HepG2 (cell line): ENCODE data around the gene MSANTD2. TPM values are rescaled to one million over a fixed set of nuclear protein-coding genes. Genes with fewer than 3 reads are reported as not detected.

Experiments
- ARID5B ChIP-seq: IDR thresholded peaks from 2 replicates; pipeline ENCODE4 v1.4.0; 2020; ENCODE audit warnings: mild to moderate bottlenecking, missing genetic modification reagents
- CBFB ChIP-seq: sonication (generic); formaldehyde crosslinking; IDR thresholded peaks from 2 replicates; pipeline ENCODE4 v1.4.0; 2020; ENCODE audit warnings: missing genetic modification reagents
- FIP1L1 ChIP-seq: fragments of 200-400 bp; formaldehyde crosslinking; IDR thresholded peaks from 2 replicates; pipeline ENCODE4 v1.6.1; 2018; ENCODE audit warnings: low read depth, mild to moderate bottlenecking, low read length, moderate library complexity, borderline replicate concordance; ENCODE audit not compliant: insufficient read depth
- HHEX ChIP-seq: IDR thresholded peaks from 2 replicates; pipeline ENCODE4 v1.6.1; 2016; ENCODE audit warnings: control low read depth
- IRF9 ChIP-seq: sonication (generic); formaldehyde crosslinking; IDR thresholded peaks from 2 replicates; pipeline ENCODE4 v1.8.0; 2022; ENCODE audit warnings: missing genetic modification reagents, mild to moderate bottlenecking, borderline replicate concordance
- MZF1 ChIP-seq: sonication (generic); formaldehyde crosslinking; IDR thresholded peaks from 2 replicates; pipeline ENCODE4 v1.8.1; 2023; ENCODE audit warnings: mild to moderate bottlenecking, missing genetic modification reagents, borderline replicate concordance
- NCOA2 ChIP-seq: sonication (generic); formaldehyde crosslinking; IDR thresholded peaks from 2 replicates; pipeline ENCODE4 v1.8.0; 2022; ENCODE audit warnings: inconsistent platforms
- ZNF234 ChIP-seq: sonication (generic); formaldehyde crosslinking; conservative IDR thresholded peaks from 2 replicates; pipeline ENCODE4 v1.5.1; 2020; ENCODE audit warnings: mild to moderate bottlenecking, missing genetic modification reagents
- ZNF607 ChIP-seq: sonication (generic); formaldehyde crosslinking; IDR thresholded peaks from 2 replicates; pipeline ENCODE4 v1.5.1; 2020; ENCODE audit warnings: missing genetic modification reagents, mild to moderate bottlenecking, borderline replicate concordance
- ZSCAN12 ChIP-seq: sonication (generic); formaldehyde crosslinking; IDR thresholded peaks from 2 replicates; pipeline ENCODE4 v1.9.0; 2021; ENCODE audit warnings: mild to moderate bottlenecking, missing genetic modification reagents
- polyA plus RNA-seq, 8 experiments: library from polyadenylated mRNA; depleted of rRNA in 3 of 8; stranded (reverse) in 7 of 8; unstranded in 1 of 8; fragments of >200 nt; fragmentation: Illumina TruSeq in 4 of 8; extraction: Trizol in 4 of 8; gene quantifications; 2 replicates each; pipeline versions ENCODE4 v1.2.1 to v1.2.3, GENCODE V29; 2011 to 2016; ENCODE audit warnings: low read depth in 4 of 8, missing spikeins in 1 of 8, mixed read lengths in 1 of 8; ENCODE audit not compliant: insufficient read depth in 1 of 8
- total RNA-seq, 5 experiments: library from RNA; depleted of rRNA; stranded (reverse); fragments of >200 nt; fragmentation: Illumina TruSeq; extraction: Trizol; gene quantifications; 2 replicates each; pipeline ENCODE4 v1.2.3, GENCODE V29; 2016; ENCODE audit warnings: low read depth in 1 of 5

The MSANTD2 gene
- total and polyA plus RNA-seq, 2 of the 13 experiments (the other 11 are each of a cell fraction or from before 2014, with no cell fraction given), result 8.7 to 10.1 TPM

DNA sequence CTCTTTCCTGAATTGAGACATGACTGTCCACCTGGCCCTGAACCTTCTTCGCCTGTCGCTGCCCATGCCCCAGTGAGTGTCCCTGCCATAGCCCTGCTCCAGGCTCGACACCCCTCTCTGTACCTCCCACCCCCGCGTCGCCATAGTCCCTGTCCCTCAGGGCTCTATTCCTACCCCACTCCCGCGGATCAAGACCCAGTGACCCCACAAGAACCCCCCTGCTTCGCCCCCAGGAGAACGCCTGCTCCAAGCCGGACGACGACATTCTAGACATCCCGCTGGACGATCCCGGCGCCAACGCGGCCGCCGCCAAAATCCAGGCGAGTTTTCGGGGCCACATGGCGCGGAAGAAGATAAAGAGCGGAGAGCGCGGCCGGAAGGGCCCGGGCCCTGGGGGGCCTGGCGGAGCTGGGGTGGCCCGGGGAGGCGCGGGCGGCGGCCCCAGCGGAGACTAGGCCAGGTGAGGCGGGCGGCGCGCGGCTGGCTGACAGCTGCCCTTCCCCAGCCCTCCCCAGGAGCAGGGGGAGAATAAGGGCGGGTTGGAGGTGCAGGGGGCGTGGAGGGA, 54.9 kb downstream of the MSANTD2 start (continued):
- TF ChIP-seq IRF9, result no peak
- TF ChIP-seq ZNF607, result no peak
- no peak for TF ChIP-seq MZF1 (CRISPR knock-in tag)
- no peak for TF ChIP-seq FIP1L1
- no peak for TF ChIP-seq CBFB (CRISPR knock-in tag)
- no peak for TF ChIP-seq ARID5B (CRISPR knock-in tag)
- no peak for TF ChIP-seq ZNF234 (CRISPR knock-in tag)
- no peak for TF ChIP-seq NCOA2 (CRISPR knock-in tag)
- no peak for TF ChIP-seq ZSCAN12 (CRISPR knock-in tag)
- no peak for TF ChIP-seq HHEX (CRISPR knock-in tag)
